ENCODE data around the gene FSTL4. TPM values are rescaled to one million over a fixed set of nuclear protein-coding genes. Genes with fewer than 3 reads are reported as not detected.
A peak's percentile ranks its signal among the peaks of the same experiment; 100 is the strongest.

FSTL4 gene
- total and polyA plus RNA-seq, 2 experiments from 2014 or later = 1.4 to 2.8 TPM

DNA sequence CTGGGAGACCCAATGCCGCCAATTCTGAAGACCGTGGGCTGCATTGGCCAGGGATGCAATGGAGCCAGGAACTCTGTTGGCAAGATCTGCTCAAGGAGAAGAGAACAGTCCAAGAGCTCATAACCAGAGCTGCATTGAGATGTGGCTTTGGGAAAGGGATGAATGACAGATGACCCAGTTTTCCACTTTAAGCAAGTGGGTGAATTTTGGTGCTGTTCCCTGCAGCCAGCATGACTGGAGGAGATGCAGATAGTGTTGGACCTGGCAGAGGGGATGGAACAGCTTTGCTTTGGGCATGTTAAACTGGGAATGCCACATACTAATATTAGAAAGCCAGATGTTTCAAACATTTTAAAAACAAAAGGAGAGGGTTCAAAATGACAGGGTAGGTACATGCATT, 143.1 kb downstream of the FSTL4 start:
- peaks cover 18% of the 10 kb centered on the region for H3K4me1 Mint-ChIP-seq
- Histone ChIP-seq H3K27ac (ENCODE audit: low read depth) (no peak overlapping the region), H3K36me3 (ENCODE audit: insufficient read depth) (no peaks in the 10 kb centered on the region), H3K4me3 (no peak overlapping the region), H3K4me1 (ENCODE audit: insufficient read depth) (peaks cover 7% of the 10 kb centered on the region; the same call in 1 of the 2 replicates), H4K20me1 (replicated peaks; ENCODE audit: insufficient read depth) (no peaks in the 10 kb centered on the region), H3K79me2 (replicated peaks; ENCODE audit: insufficient read depth) (no peaks in the 10 kb centered on the region), H2AFZ (no peak overlapping the region), H3F3A (replicated peaks; ENCODE audit: low read depth) (no peaks in the 10 kb centered on the region), H3K4me2 (0 out of 2 replicates have a peak overlapping the region, but pooled peaks have one; percentile 20), H3K27me3 (ENCODE audit: insufficient read depth) (no peaks in the 10 kb centered on the region), H3K9me2 (ENCODE audit: insufficient read depth) (no peaks in the 10 kb centered on the region)
- no peaks in the 10 kb centered on the region for H3K9me3 Mint-ChIP-seq
- TF ChIP-seq, protein P1, sequence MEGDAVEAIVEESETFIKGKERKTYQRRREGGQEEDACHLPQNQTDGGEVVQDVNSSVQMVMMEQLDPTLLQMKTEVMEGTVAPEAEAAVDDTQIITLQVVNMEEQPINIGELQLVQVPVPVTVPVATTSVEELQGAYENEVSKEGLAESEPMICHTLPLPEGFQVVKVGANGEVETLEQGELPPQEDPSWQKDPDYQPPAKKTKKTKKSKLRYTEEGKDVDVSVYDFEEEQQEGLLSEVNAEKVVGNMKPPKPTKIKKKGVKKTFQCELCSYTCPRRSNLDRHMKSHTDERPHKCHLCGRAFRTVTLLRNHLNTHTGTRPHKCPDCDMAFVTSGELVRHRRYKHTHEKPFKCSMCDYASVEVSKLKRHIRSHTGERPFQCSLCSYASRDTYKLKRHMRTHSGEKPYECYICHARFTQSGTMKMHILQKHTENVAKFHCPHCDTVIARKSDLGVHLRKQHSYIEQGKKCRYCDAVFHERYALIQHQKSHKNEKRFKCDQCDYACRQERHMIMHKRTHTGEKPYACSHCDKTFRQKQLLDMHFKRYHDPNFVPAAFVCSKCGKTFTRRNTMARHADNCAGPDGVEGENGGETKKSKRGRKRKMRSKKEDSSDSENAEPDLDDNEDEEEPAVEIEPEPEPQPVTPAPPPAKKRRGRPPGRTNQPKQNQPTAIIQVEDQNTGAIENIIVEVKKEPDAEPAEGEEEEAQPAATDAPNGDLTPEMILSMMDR (conservative IDR thresholded peaks at IDR 0.05; ENCODE audit: low read depth in 2 of 2) = no peak
- TF ChIP-seq CREB1 (CRISPR knock-in tag; IDR thresholded peaks at IDR 0.05; ENCODE audit: low read depth) = no peak
- no peak for TF ChIP-seq ZNF331 (CRISPR knock-in tag; IDR thresholded peaks at IDR 0.05; ENCODE audit: low read depth)
- TF ChIP-seq EZH2phosphoT487 (IDR thresholded peaks at IDR 0.05; ENCODE audit: unreplicated experiment) = no peak
- TF ChIP-seq, protein P2, sequence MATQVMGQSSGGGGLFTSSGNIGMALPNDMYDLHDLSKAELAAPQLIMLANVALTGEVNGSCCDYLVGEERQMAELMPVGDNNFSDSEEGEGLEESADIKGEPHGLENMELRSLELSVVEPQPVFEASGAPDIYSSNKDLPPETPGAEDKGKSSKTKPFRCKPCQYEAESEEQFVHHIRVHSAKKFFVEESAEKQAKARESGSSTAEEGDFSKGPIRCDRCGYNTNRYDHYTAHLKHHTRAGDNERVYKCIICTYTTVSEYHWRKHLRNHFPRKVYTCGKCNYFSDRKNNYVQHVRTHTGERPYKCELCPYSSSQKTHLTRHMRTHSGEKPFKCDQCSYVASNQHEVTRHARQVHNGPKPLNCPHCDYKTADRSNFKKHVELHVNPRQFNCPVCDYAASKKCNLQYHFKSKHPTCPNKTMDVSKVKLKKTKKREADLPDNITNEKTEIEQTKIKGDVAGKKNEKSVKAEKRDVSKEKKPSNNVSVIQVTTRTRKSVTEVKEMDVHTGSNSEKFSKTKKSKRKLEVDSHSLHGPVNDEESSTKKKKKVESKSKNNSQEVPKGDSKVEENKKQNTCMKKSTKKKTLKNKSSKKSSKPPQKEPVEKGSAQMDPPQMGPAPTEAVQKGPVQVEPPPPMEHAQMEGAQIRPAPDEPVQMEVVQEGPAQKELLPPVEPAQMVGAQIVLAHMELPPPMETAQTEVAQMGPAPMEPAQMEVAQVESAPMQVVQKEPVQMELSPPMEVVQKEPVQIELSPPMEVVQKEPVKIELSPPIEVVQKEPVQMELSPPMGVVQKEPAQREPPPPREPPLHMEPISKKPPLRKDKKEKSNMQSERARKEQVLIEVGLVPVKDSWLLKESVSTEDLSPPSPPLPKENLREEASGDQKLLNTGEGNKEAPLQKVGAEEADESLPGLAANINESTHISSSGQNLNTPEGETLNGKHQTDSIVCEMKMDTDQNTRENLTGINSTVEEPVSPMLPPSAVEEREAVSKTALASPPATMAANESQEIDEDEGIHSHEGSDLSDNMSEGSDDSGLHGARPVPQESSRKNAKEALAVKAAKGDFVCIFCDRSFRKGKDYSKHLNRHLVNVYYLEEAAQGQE (IDR thresholded peaks at IDR 0.05; ENCODE audit: unreplicated experiment) = no peak
- TF ChIP-seq EZH2 (IDR thresholded peaks at IDR 0.05; ENCODE audit: low read depth, unreplicated experiment) = no peak
- TF ChIP-seq ZNF114 (CRISPR knock-in tag; IDR thresholded peaks at IDR 0.05) = no peak
- H3K27ac Mint-ChIP-seq = no peak overlapping the region
- no peak for ATAC-seq
- H3K27me3 Mint-ChIP-seq (ENCODE audit: insufficient read depth, low read depth, poor library complexity) = peaks cover 2% of the 10 kb centered on the region
- no peak overlapping the region for H3K4me3 Mint-ChIP-seq
- H3K36me3 Mint-ChIP-seq (ENCODE audit: low read depth) = no peaks in the 10 kb centered on the region
- DNase-seq (ENCODE audit: low spot score) = no peak

DNA sequence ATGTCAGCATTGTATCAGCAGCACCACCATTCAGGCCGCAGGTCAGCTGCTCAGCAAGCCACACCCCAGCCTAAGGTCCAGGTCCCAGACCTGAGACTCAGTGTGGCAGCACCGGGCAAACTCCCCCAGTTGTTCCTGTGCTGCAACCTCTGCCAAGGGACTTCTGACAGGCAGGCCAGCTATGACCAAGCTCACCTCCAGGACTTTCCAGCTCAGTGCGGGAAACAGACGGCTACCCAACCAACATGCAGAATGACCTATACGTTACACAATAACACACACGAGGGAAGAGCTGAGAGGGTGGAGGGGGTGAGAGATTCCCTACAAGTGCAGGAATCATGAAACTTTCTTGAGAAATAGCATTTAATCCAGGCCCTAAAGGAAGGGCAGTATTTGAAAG, 143.7 kb downstream of the FSTL4 start:
- no peaks in the 10 kb centered on the region for H3K9me3 Mint-ChIP-seq
- Histone ChIP-seq H2AFZ (no peak overlapping the region), H3K4me1 (ENCODE audit: insufficient read depth) (peaks cover 7% of the 10 kb centered on the region; the same call in 1 of the 2 replicates), H3K4me3 (no peak overlapping the region), H3K9me2 (ENCODE audit: insufficient read depth) (no peaks in the 10 kb centered on the region), H3K4me2 (no peak overlapping the region), H3K27ac (ENCODE audit: low read depth) (no peak overlapping the region), H3K27me3 (ENCODE audit: insufficient read depth) (no peaks in the 10 kb centered on the region), H3K79me2 (replicated peaks; ENCODE audit: insufficient read depth) (no peaks in the 10 kb centered on the region), H3F3A (replicated peaks; ENCODE audit: low read depth) (no peaks in the 10 kb centered on the region), H4K20me1 (replicated peaks; ENCODE audit: insufficient read depth) (no peaks in the 10 kb centered on the region), H3K36me3 (ENCODE audit: insufficient read depth) (no peaks in the 10 kb centered on the region)
- H3K36me3 Mint-ChIP-seq (ENCODE audit: low read depth) = no peaks in the 10 kb centered on the region
- no peak for DNase-seq (ENCODE audit: low spot score)
- H3K27me3 Mint-ChIP-seq (ENCODE audit: insufficient read depth, low read depth, poor library complexity) = peaks cover 1% of the 10 kb centered on the region
- peaks cover 18% of the 10 kb centered on the region for H3K4me1 Mint-ChIP-seq
- H3K27ac Mint-ChIP-seq = no peak overlapping the region
- ATAC-seq = no peak
- no peak overlapping the region for H3K4me3 Mint-ChIP-seq
- no peak for TF ChIP-seq JUNB (IDR thresholded peaks at IDR 0.05; ENCODE audit: unreplicated experiment)
- TF ChIP-seq, protein P2 (IDR thresholded peaks at IDR 0.05; ENCODE audit: unreplicated experiment) = no peak
- no peak for TF ChIP-seq ZNF114 (CRISPR knock-in tag; IDR thresholded peaks at IDR 0.05)
- no peak for TF ChIP-seq NANOG (IDR thresholded peaks at IDR 0.05; ENCODE audit: borderline replicate concordance)
